ENCODE data around the gene AGPAT4. TPM values are rescaled to one million over a fixed set of nuclear protein-coding genes. Genes with fewer than 3 reads are reported as not detected.
A peak's percentile ranks its signal among the peaks of the same experiment; 100 is the strongest.

AGPAT4 gene
- polyA plus RNA-seq, 2 of the 4 experiments (the other 2 are of a cell fraction) = 2.1 to 3.7 TPM

DNA sequence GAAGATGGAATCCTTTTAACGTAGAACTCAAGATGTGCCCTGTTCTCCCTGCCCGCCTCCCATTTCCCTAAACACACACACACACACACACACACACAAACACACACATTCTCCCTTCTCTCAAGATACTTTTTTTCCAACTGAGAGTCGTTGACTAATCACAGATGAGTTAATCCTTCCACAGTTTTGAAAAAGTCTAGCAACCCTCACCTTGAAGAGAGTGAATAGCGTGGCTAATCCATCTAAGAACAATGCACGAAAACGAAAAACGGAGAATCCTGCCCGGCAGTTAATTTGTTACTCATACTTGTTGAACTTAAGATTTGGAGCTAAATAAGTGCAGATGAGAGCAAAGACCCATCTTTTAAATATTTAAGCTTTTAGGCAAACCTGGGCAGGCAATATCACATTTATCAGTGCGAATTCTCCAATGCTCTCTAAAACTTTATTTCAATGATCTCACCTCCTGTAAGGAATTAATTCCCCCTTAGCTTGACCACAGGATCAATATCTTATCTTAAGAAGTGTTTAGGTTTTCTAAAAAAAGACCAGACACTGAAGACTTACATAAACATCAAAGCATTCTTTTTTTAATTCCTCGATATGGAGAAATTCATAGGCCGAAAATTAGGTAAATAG is 1.1 kb downstream of the AGPAT4 start:
- DNase-seq (ENCODE audit: low read depth in 1 of 2, low spot score in 1 of 2) = no peak
- no peak for TF ChIP-seq TFCP2L1 (CRISPR knock-in tag; IDR thresholded peaks at IDR 0.05)
- no peak for TF ChIP-seq JUN (IDR thresholded peaks at IDR 0.05)
- TF ChIP-seq, protein P1, sequence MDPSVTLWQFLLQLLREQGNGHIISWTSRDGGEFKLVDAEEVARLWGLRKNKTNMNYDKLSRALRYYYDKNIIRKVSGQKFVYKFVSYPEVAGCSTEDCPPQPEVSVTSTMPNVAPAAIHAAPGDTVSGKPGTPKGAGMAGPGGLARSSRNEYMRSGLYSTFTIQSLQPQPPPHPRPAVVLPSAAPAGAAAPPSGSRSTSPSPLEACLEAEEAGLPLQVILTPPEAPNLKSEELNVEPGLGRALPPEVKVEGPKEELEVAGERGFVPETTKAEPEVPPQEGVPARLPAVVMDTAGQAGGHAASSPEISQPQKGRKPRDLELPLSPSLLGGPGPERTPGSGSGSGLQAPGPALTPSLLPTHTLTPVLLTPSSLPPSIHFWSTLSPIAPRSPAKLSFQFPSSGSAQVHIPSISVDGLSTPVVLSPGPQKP (IDR thresholded peaks at IDR 0.05; ENCODE audit: low read depth, low read length) = no peak
- no peak for TF ChIP-seq NPAS2 (CRISPR knock-in tag; IDR thresholded peaks at IDR 0.05; ENCODE audit: borderline replicate concordance)
- no peak for TF ChIP-seq POLR2AphosphoS2 (conservative IDR thresholded peaks at IDR 0.05; ENCODE audit: low read length)
- no peaks in the 10 kb centered on the region for H3K9me3 ChIP-seq
- no peak for FAIRE-seq
- ChIA-PET POLR2A (interaction anchor here (0.7 kb wide), 1 partner anchor 1305 kb away, joined by 3 read pairs; no protein-coding TSS in a partner anchor), CTCF (interaction anchor here (0.8 to 1.5 kb wide), 2 partner anchors 9 to 11 kb away, joined by 3 read pairs; no protein-coding TSS in a partner anchor)
- no peak for ATAC-seq
- H3K4me1 ChIP-seq = peaks cover 10% of the 10 kb centered on the region; the same call in 1 of the 3 replicates
- peak overlapping the region; percentile 72 to 92; a peak in 4 of 6 replicates for H3K27ac ChIP-seq
- WGBS (ENCODE audit: missing lambda C conversion rate) = 70% methylated on average over 11 of the region's 11 CpGs
- peak overlapping the region; percentile 78 for H3K4me2 ChIP-seq
- H3K4me3 ChIP-seq = peak overlapping the region; percentile 66

GRCh38 chr6:161271343-161272030 is 2.4 kb downstream of the AGPAT4 start:
- DNase-seq (ENCODE audit: low read depth in 1 of 2, low spot score in 1 of 2) (no peak), ATAC-seq (no peak), FAIRE-seq (no peak)
- TF ChIP-seq KDM5A (IDR thresholded peaks at IDR 0.05) (no peak), SREBF2 (IDR thresholded peaks at IDR 0.05) (no peak), EHF (CRISPR knock-in tag; IDR thresholded peaks at IDR 0.05) (no peak), HOXB5 (CRISPR knock-in tag; IDR thresholded peaks at IDR 0.05) (no peak), FOXS1 (CRISPR knock-in tag; IDR thresholded peaks at IDR 0.05) (no peak), SMC3 (IDR thresholded peaks at IDR 0.05) (no peak)
- Histone ChIP-seq H3K4me3 (no peak overlapping the region), H3K4me2 (no peak overlapping the region), H3K9me3 (no peaks in the 10 kb centered on the region), H3K4me1 (peaks cover 10% of the 10 kb centered on the region; the same call in 1 of the 3 replicates), H3K27ac (no peak overlapping the region)
- 70% methylated on average over 8 of the region's 8 CpGs for WGBS (ENCODE audit: missing lambda C conversion rate)
- POLR2A ChIA-PET = no interaction called here
- CTCF ChIA-PET = interaction anchor here (1.5 kb wide), 1 partner anchor 12 kb away, joined by 3 read pairs; no protein-coding TSS in a partner anchor

- FAIRE-seq (no peak), ATAC-seq (no peak), DNase-seq (ENCODE audit: low read depth in 1 of 2, low spot score in 1 of 2) (no peak)
- WGBS (ENCODE audit: missing lambda C conversion rate) = 80% methylated on average over 5 of the region's 5 CpGs
- no peak overlapping the region for H3K4me2 ChIP-seq
- no peaks in the 10 kb centered on the region for H3K9me3 ChIP-seq
- ChIA-PET POLR2A (no interaction called here), CTCF (interaction anchor here (1.3 kb wide), 1 partner anchor 104 kb away, joined by 4 read pairs; no protein-coding TSS in a partner anchor)
- no peak for TF ChIP-seq MAFK (IDR thresholded peaks at IDR 0.05; ENCODE audit: partially characterized antibody)
- TF ChIP-seq HOXB5 (CRISPR knock-in tag; IDR thresholded peaks at IDR 0.05) = no peak
- no peak for TF ChIP-seq BCL3 (IDR thresholded peaks at IDR 0.05)
- TF ChIP-seq E2F6 (IDR thresholded peaks at IDR 0.05; ENCODE audit: borderline replicate concordance, low read depth) = no peak
- TF ChIP-seq, protein P2, sequence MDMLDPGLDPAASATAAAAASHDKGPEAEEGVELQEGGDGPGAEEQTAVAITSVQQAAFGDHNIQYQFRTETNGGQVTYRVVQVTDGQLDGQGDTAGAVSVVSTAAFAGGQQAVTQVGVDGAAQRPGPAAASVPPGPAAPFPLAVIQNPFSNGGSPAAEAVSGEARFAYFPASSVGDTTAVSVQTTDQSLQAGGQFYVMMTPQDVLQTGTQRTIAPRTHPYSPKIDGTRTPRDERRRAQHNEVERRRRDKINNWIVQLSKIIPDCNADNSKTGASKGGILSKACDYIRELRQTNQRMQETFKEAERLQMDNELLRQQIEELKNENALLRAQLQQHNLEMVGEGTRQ (IDR thresholded peaks at IDR 0.05) = no peak
- TF ChIP-seq HOXA7 (CRISPR knock-in tag; IDR thresholded peaks at IDR 0.05) = no peak
- TF ChIP-seq KDM1A (IDR thresholded peaks at IDR 0.05; ENCODE audit: low read depth) = no peak
- no peak for TF ChIP-seq GATA3 (IDR thresholded peaks at IDR 0.05; ENCODE audit: borderline replicate concordance)
- TF ChIP-seq HES2 (IDR thresholded peaks at IDR 0.05) = no peak
- no peak for TF ChIP-seq NPAS2 (CRISPR knock-in tag; IDR thresholded peaks at IDR 0.05; ENCODE audit: borderline replicate concordance)
- TF ChIP-seq FOXS1 (CRISPR knock-in tag; IDR thresholded peaks at IDR 0.05) = no peak
- TF ChIP-seq REST (IDR thresholded peaks at IDR 0.05) = no peak
- TF ChIP-seq SREBF2 (IDR thresholded peaks at IDR 0.05) = no peak
- TF ChIP-seq, protein P3, sequence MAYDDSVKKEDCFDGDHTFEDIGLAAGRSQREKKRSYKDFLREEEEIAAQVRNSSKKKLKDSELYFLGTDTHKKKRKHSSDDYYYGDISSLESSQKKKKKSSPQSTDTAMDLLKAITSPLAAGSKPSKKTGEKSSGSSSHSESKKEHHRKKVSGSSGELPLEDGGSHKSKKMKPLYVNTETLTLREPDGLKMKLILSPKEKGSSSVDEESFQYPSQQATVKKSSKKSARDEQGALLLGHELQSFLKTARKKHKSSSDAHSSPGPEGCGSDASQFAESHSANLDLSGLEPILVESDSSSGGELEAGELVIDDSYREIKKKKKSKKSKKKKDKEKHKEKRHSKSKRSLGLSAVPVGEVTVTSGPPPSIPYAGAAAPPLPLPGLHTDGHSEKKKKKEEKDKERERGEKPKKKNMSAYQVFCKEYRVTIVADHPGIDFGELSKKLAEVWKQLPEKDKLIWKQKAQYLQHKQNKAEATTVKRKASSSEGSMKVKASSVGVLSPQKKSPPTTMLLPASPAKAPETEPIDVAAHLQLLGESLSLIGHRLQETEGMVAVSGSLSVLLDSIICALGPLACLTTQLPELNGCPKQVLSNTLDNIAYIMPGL (CRISPR knock-in tag; IDR thresholded peaks at IDR 0.05; ENCODE audit: borderline replicate concordance) = no peak
- no peak overlapping the region for H3K27ac ChIP-seq
- H3K4me3 ChIP-seq = no peak overlapping the region
- H3K4me1 ChIP-seq = peaks cover 10% of the 10 kb centered on the region; the same call in 1 of the 3 replicates
Measured at GRCh38 chr6:161270116-161270515, 3.7 kb downstream of the AGPAT4 start.

All from A549 (cell line).